Cardiac muscle cell (in vitro differentiated cells and primary cell): Measurements from ENCODE around the gene MXD4. TPM values are rescaled to one million over a fixed set of nuclear protein-coding genes. Genes with fewer than 3 reads are reported as not detected.
"Not testable (repeated sequence)": the region's sequence is repeated elsewhere in the genome, so short reads cannot be mapped to it uniquely, and the experiment has no call there.

Experiments
- DNase-seq, 2 donors: peaks; one replicate each; pipeline versions ENCODE4 v3.0.0 to v3.0.0-alpha.2; 2010 to 2017; ENCODE audit warnings: low read depth in 1 of 2, low spot score in 1 of 2
- H3K27ac ChIP-seq: fragments of 200-600 bp; sonication (generic); 2 replicates; pipeline ENCODE4 v1.5.1; 2016
- H3K27me3 ChIP-seq: fragments of 200-600 bp; sonication (generic); 2 replicates; pipeline ENCODE4 v1.6.0; 2016; ENCODE audit warnings: control low read depth
- H3K36me3 ChIP-seq: fragments of 200-600 bp; sonication (generic); 2 replicates; pipeline ENCODE4 v1.5.1; 2016; ENCODE audit warnings: control low read depth
- H3K4me1 ChIP-seq: fragments of 200-600 bp; sonication (generic); 2 replicates; pipeline ENCODE4 v1.8.1; 2017; ENCODE audit warnings: low read depth, mild to moderate bottlenecking, mixed run types
- H3K4me3 ChIP-seq: fragments of 200-600 bp; sonication (generic); 2 replicates; pipeline ENCODE4 v1.5.1; 2016; ENCODE audit warnings: mild to moderate bottlenecking
- H3K9me3 ChIP-seq: fragments of 200-600 bp; sonication (generic); 2 replicates; pipeline ENCODE4 v1.5.1; 2017; ENCODE audit warnings: low read depth, mild to moderate bottlenecking, control low read depth
- polyA plus RNA-seq: library from polyadenylated mRNA; unstranded; fragments of >200 nt; fragmentation: Nextera tagmentation; extraction: Ambion mirVana; gene quantifications from 2 replicates; pipeline ENCODE4 v1.2.1, GENCODE V29; 2016
- total RNA-seq: library from RNA; depleted of rRNA; stranded (reverse); fragments of >200 nt; gene quantifications from 2 replicates; pipeline ENCODE4 v1.2.3, GENCODE V29; 2016
- TF ChIP-seq, protein P1 (sequence below): IDR thresholded peaks from 2 replicates; pipeline ENCODE4 v1.5.1; 2012; ENCODE audit warnings: low read depth, mild to moderate bottlenecking, low read length

Gene MXD4
- total and polyA plus RNA-seq, 2 experiments from 2014 or later = 45.5 to 64.0 TPM

DNA sequence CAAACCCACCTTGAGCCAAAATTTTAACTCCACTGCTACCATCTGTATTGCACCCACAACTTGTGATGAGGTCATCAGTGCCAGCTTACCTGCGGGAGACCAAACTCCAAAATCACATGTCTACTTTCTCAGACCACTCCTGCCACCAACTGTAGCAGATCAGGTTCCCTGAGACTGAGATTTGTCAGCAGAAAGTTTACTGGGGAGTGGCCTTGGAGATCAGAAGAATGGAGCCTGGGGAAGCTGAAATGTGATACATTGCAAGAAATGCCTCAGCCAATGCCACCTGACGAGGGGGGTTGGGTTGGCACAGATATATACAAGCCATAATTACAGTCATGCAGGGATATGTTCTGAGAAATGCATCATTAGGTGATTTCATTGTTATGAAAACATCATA lies 39.1 kb downstream of the MXD4 start:
- Histone ChIP-seq H3K27me3 (no peaks in the 10 kb centered on the region), H3K4me1 (peaks cover 4% of the 10 kb centered on the region), H3K27ac (no peak overlapping the region), H3K36me3 (no peaks in the 10 kb centered on the region), H3K4me3 (no peak overlapping the region), H3K9me3 (no peaks in the 10 kb centered on the region)
- TF ChIP-seq, protein P1, sequence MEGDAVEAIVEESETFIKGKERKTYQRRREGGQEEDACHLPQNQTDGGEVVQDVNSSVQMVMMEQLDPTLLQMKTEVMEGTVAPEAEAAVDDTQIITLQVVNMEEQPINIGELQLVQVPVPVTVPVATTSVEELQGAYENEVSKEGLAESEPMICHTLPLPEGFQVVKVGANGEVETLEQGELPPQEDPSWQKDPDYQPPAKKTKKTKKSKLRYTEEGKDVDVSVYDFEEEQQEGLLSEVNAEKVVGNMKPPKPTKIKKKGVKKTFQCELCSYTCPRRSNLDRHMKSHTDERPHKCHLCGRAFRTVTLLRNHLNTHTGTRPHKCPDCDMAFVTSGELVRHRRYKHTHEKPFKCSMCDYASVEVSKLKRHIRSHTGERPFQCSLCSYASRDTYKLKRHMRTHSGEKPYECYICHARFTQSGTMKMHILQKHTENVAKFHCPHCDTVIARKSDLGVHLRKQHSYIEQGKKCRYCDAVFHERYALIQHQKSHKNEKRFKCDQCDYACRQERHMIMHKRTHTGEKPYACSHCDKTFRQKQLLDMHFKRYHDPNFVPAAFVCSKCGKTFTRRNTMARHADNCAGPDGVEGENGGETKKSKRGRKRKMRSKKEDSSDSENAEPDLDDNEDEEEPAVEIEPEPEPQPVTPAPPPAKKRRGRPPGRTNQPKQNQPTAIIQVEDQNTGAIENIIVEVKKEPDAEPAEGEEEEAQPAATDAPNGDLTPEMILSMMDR = no peak
- no peak for DNase-seq

DNA sequence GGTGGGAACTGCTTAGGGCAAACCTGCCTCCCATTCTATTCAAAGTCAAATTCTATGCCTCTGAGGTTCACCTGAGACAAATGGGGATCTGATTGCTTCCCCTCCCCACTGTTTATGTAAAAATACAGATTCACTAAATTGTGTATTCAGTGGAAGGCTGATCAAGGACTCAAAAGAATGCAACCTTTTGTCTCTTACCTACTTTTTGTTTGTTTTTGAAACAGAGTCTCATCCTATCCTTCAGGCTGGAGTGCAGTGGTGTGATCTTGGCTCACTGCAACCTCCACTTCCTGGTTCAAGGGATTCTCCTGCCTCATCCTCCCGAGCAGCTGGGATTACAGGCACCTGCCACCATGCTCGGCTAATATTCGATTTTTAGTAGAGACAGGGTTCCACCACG lies 40.5 kb downstream of the MXD4 start:
- H3K9me3 ChIP-seq, DNase-seq, H3K36me3 ChIP-seq, H3K27me3 ChIP-seq, H3K4me1 ChIP-seq, H3K4me3 ChIP-seq, H3K27ac ChIP-seq: not testable (repeated sequence)

DNA sequence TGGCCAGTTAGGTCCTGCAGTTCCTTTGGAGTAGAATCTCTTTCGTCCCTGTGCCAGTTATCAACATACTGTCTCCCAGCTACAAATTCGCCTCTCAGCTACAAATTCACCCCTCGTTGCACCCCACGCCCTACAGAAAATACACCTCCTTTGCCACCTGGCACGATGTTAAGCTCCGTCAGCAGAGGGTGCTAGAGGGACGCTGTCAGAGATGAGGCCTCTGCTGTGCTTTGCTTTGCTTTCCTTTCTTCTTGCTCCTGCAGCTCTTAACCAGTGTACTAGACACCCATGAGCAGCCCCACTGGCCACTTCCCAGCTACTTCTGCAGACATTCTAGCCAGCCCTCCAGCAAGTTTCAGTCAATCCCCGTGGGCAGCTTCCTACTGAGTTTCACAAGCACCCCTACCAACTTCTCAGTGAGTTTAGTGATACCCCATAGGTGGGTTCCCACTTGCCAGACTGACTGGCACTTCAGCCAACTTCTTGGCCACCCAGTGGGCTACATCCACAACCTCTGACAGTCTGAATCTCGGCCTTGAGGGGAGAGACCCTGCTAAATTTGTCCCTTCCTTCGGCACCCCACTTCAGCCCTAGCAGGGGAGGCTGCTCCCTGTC lies 41.8 kb downstream of the MXD4 start:
- Histone ChIP-seq H3K4me3 (no peak overlapping the region), H3K36me3 (no peaks in the 10 kb centered on the region), H3K27ac (peak overlapping the region; percentile 24), H3K9me3 (no peaks in the 10 kb centered on the region), H3K27me3 (no peaks in the 10 kb centered on the region), H3K4me1 (peaks cover 4% of the 10 kb centered on the region)
- TF ChIP-seq, protein P1 = peak; percentile 91
- DNase-seq = peak; percentile 80 to 89

DNA sequence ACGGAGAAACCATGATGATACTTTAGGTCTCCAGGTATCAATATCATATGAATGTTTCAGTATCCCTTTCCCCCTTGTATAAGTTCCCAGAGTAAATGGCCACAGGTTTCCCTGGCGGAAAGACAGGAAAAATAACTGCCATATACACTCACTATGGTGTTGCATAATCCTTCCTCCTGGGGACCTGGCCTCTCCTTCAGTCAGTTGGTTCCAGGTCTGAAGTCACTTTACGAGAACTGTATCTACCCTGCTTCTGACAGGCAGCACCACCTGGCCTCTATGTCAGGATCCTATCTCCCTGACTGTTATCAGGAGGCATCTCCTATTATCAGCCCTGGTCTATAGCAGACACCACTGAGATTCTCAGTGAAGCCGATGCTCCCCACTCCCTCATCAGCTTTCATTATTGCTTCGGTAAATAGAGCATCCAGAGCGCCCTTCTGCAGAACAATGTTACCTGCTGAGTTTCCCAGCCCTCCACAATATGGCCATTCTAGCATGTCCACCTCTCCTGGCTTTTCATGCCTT lies 42.6 kb downstream of the MXD4 start:
- Histone ChIP-seq H3K4me1 (peaks cover 4% of the 10 kb centered on the region), H3K27me3 (no peaks in the 10 kb centered on the region), H3K27ac (no peak overlapping the region), H3K9me3 (no peaks in the 10 kb centered on the region), H3K4me3 (no peak overlapping the region), H3K36me3 (no peaks in the 10 kb centered on the region)
- TF ChIP-seq, protein P1 = no peak
- no peak for DNase-seq

DNA sequence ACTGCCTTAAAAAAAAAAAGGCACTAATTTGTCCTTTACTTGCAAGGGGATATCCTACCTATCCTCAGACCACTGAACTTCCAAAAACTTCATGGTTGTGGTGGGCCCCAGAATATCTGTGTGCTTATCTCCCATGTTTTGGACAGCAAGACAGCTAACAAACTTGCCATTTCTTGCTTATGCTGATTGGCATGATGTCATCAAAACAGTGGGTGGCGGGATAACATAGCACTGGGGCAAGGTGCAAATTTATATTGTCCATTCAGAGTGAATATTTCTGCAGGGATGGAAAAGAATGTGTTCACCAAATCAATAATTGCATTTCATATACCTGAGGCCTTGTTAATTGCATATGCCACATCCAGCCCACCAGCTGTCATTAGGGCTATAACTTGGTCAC lies 43.5 kb downstream of the MXD4 start:
- no peak overlapping the region for H3K4me3 ChIP-seq
- no peaks in the 10 kb centered on the region for H3K9me3 ChIP-seq
- no peaks in the 10 kb centered on the region for H3K27me3 ChIP-seq
- no peak overlapping the region for H3K27ac ChIP-seq
- H3K4me1 ChIP-seq = peaks cover 4% of the 10 kb centered on the region
- no peaks in the 10 kb centered on the region for H3K36me3 ChIP-seq
- no peak for DNase-seq
- TF ChIP-seq, protein P1 = no peak

DNA sequence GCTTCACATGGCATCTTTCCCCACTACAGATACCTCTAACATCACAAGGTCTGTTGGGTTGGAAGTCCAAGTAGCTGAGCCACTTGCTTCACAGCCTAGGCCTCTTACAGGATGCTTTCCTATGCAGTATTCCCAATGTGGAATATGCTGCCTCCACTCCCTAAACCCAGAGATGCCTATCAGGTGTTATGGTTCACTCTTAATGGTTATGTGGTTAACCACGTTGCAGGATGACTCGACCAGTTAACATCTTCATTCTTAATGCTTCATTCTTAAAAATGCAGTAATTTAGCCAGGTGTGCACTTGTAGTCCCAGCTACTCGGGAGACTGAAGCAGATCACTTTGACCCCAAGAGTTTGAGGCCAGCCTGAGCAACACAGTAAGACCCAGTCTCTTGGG lies 44.2 kb downstream of the MXD4 start:
- H3K27ac ChIP-seq = no peak overlapping the region
- H3K36me3 ChIP-seq = no peaks in the 10 kb centered on the region
- H3K4me1 ChIP-seq = peaks cover 4% of the 10 kb centered on the region
- TF ChIP-seq, protein P1 = no peak
- H3K4me3 ChIP-seq = no peak overlapping the region
- H3K9me3 ChIP-seq = no peaks in the 10 kb centered on the region
- H3K27me3 ChIP-seq = no peaks in the 10 kb centered on the region
- DNase-seq = peak in 1 of 2 donors; percentile 5
